ENCODE results near the gene AVPI1.

- TF ChIP-seq CTCF (IDR thresholded peaks at IDR 0.05; ENCODE audit: low read depth, low read length, missing input control): no peak
- peak; percentile 72 for TF ChIP-seq YY1 (IDR thresholded peaks at IDR 0.05)
- TF ChIP-seq FOXA1 (IDR thresholded peaks at IDR 0.05): no peak
- TF ChIP-seq MAX (IDR thresholded peaks at IDR 0.05): peak; percentile 89
- TF ChIP-seq RAD21 (IDR thresholded peaks at IDR 0.05): no peak
- TF ChIP-seq SP1 (IDR thresholded peaks at IDR 0.05): no peak
- no peak for TF ChIP-seq REST (IDR thresholded peaks at IDR 0.05)
- TF ChIP-seq EGR1 (IDR thresholded peaks at IDR 0.05; ENCODE audit: low read depth in 2 of 2): no peak
- no peak for TF ChIP-seq ATF3 (IDR thresholded peaks at IDR 0.05)
- no peak for TF ChIP-seq RXRA (IDR thresholded peaks at IDR 0.05)
- no peak for TF ChIP-seq TAF1 (conservative IDR thresholded peaks at IDR 0.05)
Observed at GRCh38 chr10:97713826-97714400, 26.9 kb upstream of the AVPI1 start.

Data from liver (tissue), 3 donors.